Measurements from ENCODE around the gene GNL3L.
"Not testable (repeated sequence)": the region's sequence is repeated elsewhere in the genome, so short reads cannot be mapped to it uniquely, and the experiment has no call there.

GNL3L gene

GRCh38 chrX:54529552-54530356 lies at the start of gene GNL3L:
Gene GNL3L, plus strand, starts transcription at chrX:54530219. Its CDS starts 2,348 bp downstream, at chrX:54532567.
- DNase-seq = peak; percentile 94

GRCh38 chrX:54482839-54483593 lies 47.0 kb upstream of the GNL3L start:
- peak; percentile 62 for DNase-seq

GRCh38 chrX:54483946-54484345 lies 46.1 kb upstream of the GNL3L start:
- DNase-seq = no peak

- peak; percentile 59 for DNase-seq
Observed at GRCh38 chrX:54484666-54485065, 45.4 kb upstream of the GNL3L start.

GRCh38 chrX:54489819-54490218 lies 40.2 kb upstream of the GNL3L start:
- DNase-seq = not testable (repeated sequence)

- DNase-seq = peak; percentile 33
Observed at GRCh38 chrX:54492340-54492739, 37.7 kb upstream of the GNL3L start.

- DNase-seq = no peak
Observed at GRCh38 chrX:54494166-54494988, 35.6 kb upstream of the GNL3L start.

GRCh38 chrX:54494989-54495813 lies 34.8 kb upstream of the GNL3L start:
- no peak for DNase-seq

GRCh38 chrX:54495814-54496516 lies 34.1 kb upstream of the GNL3L start, which contains the start of gene FGD1:
Gene FGD1, minus strand, starts transcription at chrX:54496234. Its CDS starts 802 bp downstream, at chrX:54495432.
- DNase-seq = peak; percentile 84

- DNase-seq = no peak
Observed at GRCh38 chrX:54496517-54496852, 33.5 kb upstream of the GNL3L start.

GRCh38 chrX:54496936-54497335 lies 33.1 kb upstream of the GNL3L start:
- DNase-seq = no peak

GRCh38 chrX:54509400-54509799 lies 20.6 kb upstream of the GNL3L start:
- no peak for DNase-seq

- DNase-seq = no peak
Observed at GRCh38 chrX:54529151-54529550, 868 bp upstream of the GNL3L start.

GRCh38 chrX:54530357-54530900 lies 410 bp downstream of the GNL3L start:
- no peak for DNase-seq

- no peak for DNase-seq
Observed at GRCh38 chrX:54534271-54534670, 4.3 kb downstream of the GNL3L start.

- no peak for DNase-seq
Observed at GRCh38 chrX:54540289-54540688, 10.3 kb downstream of the GNL3L start.

GRCh38 chrX:54542239-54542638 lies 12.2 kb downstream of the GNL3L start:
- DNase-seq = not testable (repeated sequence)

GRCh38 chrX:54550821-54551220 lies 20.8 kb downstream of the GNL3L start:
- DNase-seq = no peak

GRCh38 chrX:54551801-54552200 lies 21.8 kb downstream of the GNL3L start:
- DNase-seq = no peak

GRCh38 chrX:54555006-54555405 lies 25.0 kb downstream of the GNL3L start:
- not testable (repeated sequence) for DNase-seq

GRCh38 chrX:54560411-54560810 lies 30.4 kb downstream of the GNL3L start:
- no peak for DNase-seq
